K562 (cell line): ENCODE measurements around the gene CACNA1E. TPM values are rescaled to one million over a fixed set of nuclear protein-coding genes. Genes with fewer than 3 reads are reported as not detected.

ENCODE experiments used
- ATAC-seq: fragments of 200-7000 bp; cut with Tn5 transposase; 3 replicates; pipeline ENCODE4 v1.9.1; 2020; ENCODE audit warnings: moderate library complexity
- BruUV-seq: library from RNA; stranded (reverse); fragments of 400-500 nt; replicated peaks from 2 replicates; lab custom pipeline; 2021; lab: Mats Ljungman, UMichigan
- CTCF ChIA-PET: fragments of 300-600 bp; formaldehyde crosslinking; extraction: SDS; loops from one replicate; lab custom pipeline; 2021; ENCODE audit warnings: low intra/inter-chr PET ratio; lab: Yijun Ruan, JAX
- POLR2A ChIA-PET: fragments of 300-600, 350-650 bp; sonication (Branson Sonifier 250); formaldehyde crosslinking; extraction: SDS; loops from one replicate; lab custom pipeline; 2021; ENCODE audit warnings: antibody characterized with exemption, inconsistent platforms; lab: Yijun Ruan, JAX
- DNase-seq, 4 experiments: peaks; one replicate each; pipeline versions ENCODE4 v3.0.0 to v3.0.0-alpha.2; 2011 to 2018; ENCODE audit warnings: low spot score in 3 of 4, mixed read lengths in 3 of 4; ENCODE audit errors: extremely low read depth in 1 of 4
- FAIRE-seq: peaks from 2 replicates; lab custom pipeline; 2011; peaks lifted over from hg19 to GRCh38; lab: Jason Lieb, UNC
- H2AFZ ChIP-seq: 2 replicates; pipeline ENCODE4 v1.6.0; 2011; ENCODE audit warnings: low read depth, low read length, control low read depth, inconsistent platforms
- H3K27ac ChIP-seq: fragments of 200-600 bp; 3 replicates; pipeline ENCODE4 v1.8.0; 2011; ENCODE audit warnings: low read depth, mild to moderate bottlenecking, control low read depth, inconsistent platforms, low read length, moderate library complexity, mixed read lengths; ENCODE audit errors: extremely low read depth
- H3K27me3 ChIP-seq, 2 experiments: fragments of 300-600 bp in 1 of 2; 2 replicates in 1 of 2; 3 replicates in 1 of 2; pipeline versions ENCODE4 v1.6.0 to v1.8.0; 2011; ENCODE audit warnings: inconsistent platforms in 2 of 2, low read length in 2 of 2, mild to moderate bottlenecking in 1 of 2, mixed read lengths in 1 of 2, moderate library complexity in 1 of 2; ENCODE audit not compliant: control insufficient read depth in 2 of 2, insufficient read depth in 2 of 2
- H3K36me3 ChIP-seq: fragments of 300-600 bp; 3 replicates; pipeline ENCODE4 v1.8.0; 2011; ENCODE audit warnings: mild to moderate bottlenecking, low read length, inconsistent platforms; ENCODE audit not compliant: control insufficient read depth, insufficient read depth
- H3K4me1 ChIP-seq, 2 experiments: fragments of 200-600 bp in 1 of 2; replicated peaks in 1 of 2; 2 replicates in 1 of 2; 3 replicates in 1 of 2; pipeline versions ENCODE4 v1.5.1 to v1.8.0; 2011; ENCODE audit warnings: inconsistent platforms in 2 of 2, low read length in 2 of 2, mild to moderate bottlenecking in 1 of 2, mixed read lengths in 1 of 2, moderate library complexity in 1 of 2; ENCODE audit not compliant: control insufficient read depth in 2 of 2, insufficient read depth in 2 of 2
- H3K4me2 ChIP-seq: 2 replicates; pipeline ENCODE4 v1.6.1; 2011; ENCODE audit warnings: low read length, control low read depth, inconsistent platforms, mixed read lengths; ENCODE audit not compliant: insufficient read depth
- H3K4me3 ChIP-seq: fragments of 200-600 bp; sonication (generic), shearing (Covaris generic); 2 replicates; pipeline ENCODE4 v1.5.1; 2016; ENCODE audit warnings: control low read depth, inconsistent platforms
- H3K79me2 ChIP-seq: fragments of 200-600 bp; 3 replicates; pipeline ENCODE4 v1.8.0; 2011; ENCODE audit warnings: low read length, inconsistent platforms; ENCODE audit not compliant: control insufficient read depth, insufficient read depth
- H3K9ac ChIP-seq, 2 experiments: 2 replicates each; pipeline versions ENCODE4 v1.6.0 to v1.6.1; 2011; ENCODE audit warnings: low read depth in 2 of 2, low read length in 2 of 2, control low read depth in 1 of 2, inconsistent platforms in 1 of 2, mild to moderate bottlenecking in 1 of 2, mixed read lengths in 1 of 2; ENCODE audit not compliant: insufficient read depth in 1 of 2
- H3K9me1 ChIP-seq: one replicate; pipeline ENCODE4 v1.6.0; 2011; ENCODE audit warnings: inconsistent platforms, mild to moderate bottlenecking, low read length, moderate library complexity; ENCODE audit not compliant: control insufficient read depth, insufficient read depth
- H3K9me3 ChIP-seq: replicated peaks from 2 replicates; pipeline ENCODE4 v1.5.1; 2011; ENCODE audit warnings: low read depth, low read length, inconsistent platforms; ENCODE audit not compliant: control insufficient read depth, insufficient read depth
- H4K20me1 ChIP-seq: replicated peaks from 2 replicates; pipeline ENCODE4 v1.6.1; 2011; ENCODE audit warnings: low read length, inconsistent platforms, mixed read lengths; ENCODE audit not compliant: control insufficient read depth, insufficient read depth
- C11orf30 ChIP-seq: fragments of 450-650 bp; IDR thresholded peaks from 2 replicates; pipeline ENCODE4 v1.6.1; 2016; ENCODE audit warnings: low read depth, mild to moderate bottlenecking
- E4F1 ChIP-seq: fragments of 250-450 bp; sonication (Bioruptor Pico); IDR thresholded peaks from 2 replicates; pipeline ENCODE4 v1.5.0; 2021; ENCODE audit warnings: mild to moderate bottlenecking, borderline replicate concordance
- HDAC8 ChIP-seq: fragments of 450-650 bp; IDR thresholded peaks from 2 replicates; pipeline ENCODE4 v1.6.1; 2016; ENCODE audit warnings: mild to moderate bottlenecking, missing genetic modification characterization, moderate library complexity, missing compliant biosample characterization
- HES1 ChIP-seq: fragments of 450-650 bp; IDR thresholded peaks from 2 replicates; pipeline ENCODE4 v1.6.1; 2016; ENCODE audit warnings: low read depth, mild to moderate bottlenecking, moderate library complexity
- MAFF ChIP-seq: IDR thresholded peaks from 2 replicates; pipeline ENCODE4 v1.6.1; 2012; ENCODE audit warnings: low read length, improper control_type of control experiment
- MAFG ChIP-seq: fragments of 450-650 bp; conservative IDR thresholded peaks from 2 replicates; pipeline ENCODE4 v1.6.1; 2016; ENCODE audit warnings: missing genetic modification characterization, missing compliant biosample characterization
- MAFK ChIP-seq: IDR thresholded peaks from 2 replicates; pipeline ENCODE4 v1.6.1; 2011; ENCODE audit warnings: low read length, improper control_type of control experiment
- NFE2 ChIP-seq: IDR thresholded peaks from 2 replicates; pipeline ENCODE4 v1.6.1; 2014; ENCODE audit warnings: antibody characterized with exemption, low read depth
- TFE3 ChIP-seq: fragments of 450-650 bp; formaldehyde crosslinking; IDR thresholded peaks from 2 replicates; pipeline ENCODE4 v1.4.0; 2020; ENCODE audit warnings: mild to moderate bottlenecking, mixed read lengths
- ZNF165 ChIP-seq: fragments of 250-450 bp; sonication (Bioruptor Pico); IDR thresholded peaks from 2 replicates; pipeline ENCODE4 v1.4.0; 2020; ENCODE audit warnings: borderline replicate concordance
- ZNF316 ChIP-seq: fragments of 450-650 bp; IDR thresholded peaks from 2 replicates; pipeline ENCODE4 v1.6.1; 2016
- WGBS: fragments of 100-300 bp; shearing (Covaris generic); methylation state at CpG from one replicate; pipeline ENCODE4 v1.1.6; 2016; ENCODE audit warnings: low coverage, mixed read lengths; ENCODE audit not compliant: insufficient coverage; ENCODE audit errors: missing lambda C conversion rate; 5-methylcytosine and 5-hydroxymethylcytosine counted together
- in situ Hi-C: fragments of 300-500 bp; cut with MboI; formaldehyde crosslinking; loops from 4 replicates; pipeline ENCODE4 v1.15.0; 2018; ENCODE audit warnings: inconsistent platforms, mixed read lengths
- intact Hi-C: fragments of 100-400 bp; cut with micrococcal nuclease; formaldehyde crosslinking; loops from 2 replicates; pipeline ENCODE4 v1.14.2; 2022
- polyA plus RNA-seq, 8 experiments: library from polyadenylated mRNA; depleted of rRNA in 4 of 8; stranded (reverse) in 5 of 8; unstranded in 3 of 8; fragments of >200 nt; fragmentation: Nextera tagmentation in 2 of 8; fragmentation: Illumina TruSeq in 1 of 8; extraction: Ambion mirVana in 2 of 8; extraction: Trizol in 1 of 8; gene quantifications; 2 replicates each; pipeline versions ENCODE4 v1.2.1 to v1.2.3, GENCODE V29; 2011 to 2014; ENCODE audit warnings: inconsistent platforms in 1 of 8, missing spikeins in 1 of 8
- total RNA-seq, 7 experiments: library from RNA; depleted of rRNA in 6 of 7; stranded (reverse); fragments of >200 nt in 6 of 7; fragmentation: Illumina TruSeq in 2 of 7; extraction: Trizol in 2 of 7; gene quantifications; 2 replicates each; pipeline versions ENCODE4 v1.2.1 to v1.2.3, GENCODE V29; 2011 to 2021; ENCODE audit warnings: low replicate concordance in 1 of 7

CACNA1E gene
- total and polyA plus RNA-seq, 9 of the 15 experiments (the other 6 are each of a cell fraction or from before 2014, with no cell fraction given): under 0.01 to 0.04 TPM; not detected in 7

GRCh38 chr1:181817091-181817490 lies 333.8 kb downstream of the CACNA1E start:
- no peak overlapping the region for H3K9ac ChIP-seq
- no TSS peak for BruUV-seq
- H3K27ac ChIP-seq: no peak overlapping the region
- DNase-seq: no peak
- no peaks in the 10 kb centered on the region for H3K36me3 ChIP-seq
- ChIA-PET CTCF (no interaction called here), POLR2A (no interaction called here)
- H3K4me3 ChIP-seq: no peak overlapping the region
- H3K9me3 ChIP-seq: no peaks in the 10 kb centered on the region
- FAIRE-seq: no peak
- TF ChIP-seq ZNF165 (CRISPR knock-in tag): no peak
- peak; percentile 61 for TF ChIP-seq TFE3 (CRISPR knock-in tag)
- no peaks in the 10 kb centered on the region for H3K79me2 ChIP-seq
- H2AFZ ChIP-seq: no peak overlapping the region
- H3K9me1 ChIP-seq: no peaks in the 10 kb centered on the region
- ATAC-seq: no peak
- in situ Hi-C loops (no loop called here), intact Hi-C loops (no loop called here)
- no peaks in the 10 kb centered on the region for H4K20me1 ChIP-seq
- H3K27me3 ChIP-seq: no peaks in the 10 kb centered on the region
- H3K4me1 ChIP-seq: peaks cover 0 to 4% of the 10 kb centered on the region in 2 experiments; a peak in 2 of 5 replicates
- H3K4me2 ChIP-seq: no peak overlapping the region

GRCh38 chr1:181818459-181818858 lies 335.1 kb downstream of the CACNA1E start:
- Histone ChIP-seq H3K9me3 (no peaks in the 10 kb centered on the region), H3K9me1 (no peaks in the 10 kb centered on the region), H3K9ac (no peak overlapping the region), H4K20me1 (no peaks in the 10 kb centered on the region), H3K4me2 (no peak overlapping the region), H3K27me3 (no peaks in the 10 kb centered on the region), H3K4me1 (peaks cover 0 to 4% of the 10 kb centered on the region in 2 experiments; a peak in 2 of 5 replicates), H3K36me3 (no peaks in the 10 kb centered on the region), H2AFZ (peak overlapping the region; percentile 49), H3K4me3 (no peak overlapping the region), H3K79me2 (no peaks in the 10 kb centered on the region), H3K27ac (no peak overlapping the region)
- no TSS peak for BruUV-seq
- POLR2A ChIA-PET: interaction anchor here (0.8 to 1.1 kb wide), 3 partner anchors 9 to 259 kb away, joined by 3 to 4 read pairs (median 3); no protein-coding TSS in a partner anchor
- peak; percentile 44 for FAIRE-seq
- intact Hi-C loops (no loop called here), in situ Hi-C loops (no loop called here)
- peak in 1 of 4 experiments; percentile 29 for DNase-seq
- WGBS: 10% methylated on average over 2 of the region's 2 CpGs
- CTCF ChIA-PET: no interaction called here
- TF ChIP-seq MAFG (peak; percentile 43), NFE2 (peak; percentile 72), C11orf30 (peak; percentile 57; the same call in 1 of the 2 replicates), ZNF316 (peak; percentile 67), MAFF (0 out of 2 replicates have a peak, but pooled peaks have one; percentile 2), MAFK (peak; percentile 8; the same call in 1 of the 2 replicates), HES1 (no peak), E4F1 (CRISPR knock-in tag) (no peak), HDAC8 (tag) (no peak)
- ATAC-seq: peak; percentile 49; the same call in 2 of the 3 replicates
